HG02973 (cell line): Measurements from ENCODE around the gene TLE5.
"Not testable (repeated sequence)": the region's sequence is repeated elsewhere in the genome, so short reads cannot be mapped to it uniquely, and the experiment has no call there.

Source experiments
- ATAC-seq: cut with Tn5 transposase; IDR thresholded peaks from one replicate; pipeline ENCODE4 v1.9.1; 2021; ENCODE audit warnings: moderate library complexity; ENCODE audit not compliant: unreplicated experiment

The TLE5 gene

GRCh38 chr19:3045885-3046697, 16.2 kb downstream of the TLE5 start:
- ATAC-seq: no peak

- ATAC-seq: no peak
Observed at GRCh38 chr19:3045191-3045590, 17.1 kb downstream of the TLE5 start.

GRCh38 chr19:3042621-3043267, 19.6 kb downstream of the TLE5 start:
- ATAC-seq: no peak

DNA sequence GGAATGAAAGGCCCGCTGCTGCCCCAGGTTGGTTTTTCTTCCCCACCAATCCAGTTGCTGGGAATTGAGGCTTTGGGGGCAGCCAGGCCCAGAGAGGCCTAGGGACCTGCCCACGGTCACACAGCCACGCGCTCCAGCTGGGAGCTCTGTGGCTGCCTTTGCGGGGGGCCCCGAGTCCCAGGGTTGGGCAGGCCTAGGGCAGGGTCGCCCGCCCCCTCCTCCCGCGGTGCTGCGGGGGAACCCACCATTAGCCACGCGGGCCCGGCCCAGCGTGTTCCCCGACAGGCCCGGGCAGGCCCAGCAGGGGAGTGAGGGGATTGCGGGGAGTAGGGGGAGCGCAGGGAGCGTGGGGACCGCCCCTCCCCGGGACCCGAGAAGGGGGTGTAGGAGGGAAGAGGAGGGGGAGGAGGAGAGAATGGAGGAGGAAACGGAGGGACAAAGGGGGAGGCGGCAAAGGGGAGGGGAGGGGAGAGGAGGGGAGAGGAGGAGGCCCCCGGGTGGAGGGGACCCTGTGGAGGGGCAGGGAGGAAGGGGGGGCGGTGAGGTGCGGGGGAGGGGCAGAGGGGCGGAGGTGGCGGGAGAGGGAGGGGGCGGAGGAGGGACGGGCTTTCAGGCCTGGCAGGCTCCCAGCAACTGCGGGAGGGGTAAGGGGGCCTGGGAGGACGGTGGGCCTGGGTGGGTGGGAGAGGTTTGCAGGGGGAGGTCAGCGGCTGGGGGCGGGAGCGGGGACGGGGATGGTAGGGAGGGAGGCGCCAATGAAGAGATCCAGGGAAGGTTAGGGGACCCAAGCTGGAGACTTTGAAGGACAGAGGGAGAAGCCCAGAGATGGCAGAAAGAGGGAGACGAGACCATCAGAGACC, 20.3 kb downstream of the TLE5 start:
- no peak for ATAC-seq

DNA sequence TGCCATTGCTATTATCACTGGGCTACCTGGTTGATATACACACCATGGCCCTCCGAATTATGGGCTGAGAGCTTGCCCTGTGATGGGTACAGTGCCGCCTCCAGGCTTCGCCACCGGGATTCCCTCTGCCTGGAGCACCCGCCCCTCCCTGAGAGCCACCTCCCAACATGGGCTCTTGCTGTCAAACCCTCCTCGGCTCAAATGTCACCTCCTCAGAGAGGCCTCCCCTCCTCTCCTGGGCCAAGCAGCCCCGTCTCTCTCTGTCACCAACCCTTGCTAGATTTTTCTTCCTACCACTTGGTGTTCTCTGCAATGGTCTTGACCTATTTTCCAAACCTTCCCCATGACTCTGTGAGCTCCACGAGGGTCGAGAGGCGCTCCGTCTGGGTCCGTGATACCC, 21.0 kb downstream of the TLE5 start:
- ATAC-seq: no peak

DNA sequence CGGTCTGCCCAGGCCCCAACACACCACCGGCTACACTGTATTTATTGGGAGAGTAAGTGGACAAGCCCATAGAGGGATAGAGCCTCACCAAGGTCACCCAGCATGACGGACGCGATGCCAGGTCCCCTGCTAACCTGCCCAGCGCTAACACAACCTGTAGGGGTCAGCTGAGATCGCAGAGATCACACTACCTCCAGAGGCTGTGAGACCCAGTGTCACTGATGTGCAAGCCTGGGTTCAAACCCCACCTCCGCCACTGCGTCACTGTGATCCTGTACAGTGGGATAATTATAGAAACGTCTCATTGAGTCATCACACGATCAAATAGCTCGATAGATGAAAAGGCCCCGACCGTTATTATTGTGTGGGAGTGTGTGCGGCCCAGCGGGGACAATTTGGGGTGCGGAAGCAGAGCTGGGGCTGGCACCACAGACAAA, 22.6 kb downstream of the TLE5 start:
- ATAC-seq: no peak

- no peak for ATAC-seq
Observed at GRCh38 chr19:3039125-3039524, 23.2 kb downstream of the TLE5 start.

- no peak for ATAC-seq
Observed at GRCh38 chr19:3038214-3038613, 24.1 kb downstream of the TLE5 start.

DNA sequence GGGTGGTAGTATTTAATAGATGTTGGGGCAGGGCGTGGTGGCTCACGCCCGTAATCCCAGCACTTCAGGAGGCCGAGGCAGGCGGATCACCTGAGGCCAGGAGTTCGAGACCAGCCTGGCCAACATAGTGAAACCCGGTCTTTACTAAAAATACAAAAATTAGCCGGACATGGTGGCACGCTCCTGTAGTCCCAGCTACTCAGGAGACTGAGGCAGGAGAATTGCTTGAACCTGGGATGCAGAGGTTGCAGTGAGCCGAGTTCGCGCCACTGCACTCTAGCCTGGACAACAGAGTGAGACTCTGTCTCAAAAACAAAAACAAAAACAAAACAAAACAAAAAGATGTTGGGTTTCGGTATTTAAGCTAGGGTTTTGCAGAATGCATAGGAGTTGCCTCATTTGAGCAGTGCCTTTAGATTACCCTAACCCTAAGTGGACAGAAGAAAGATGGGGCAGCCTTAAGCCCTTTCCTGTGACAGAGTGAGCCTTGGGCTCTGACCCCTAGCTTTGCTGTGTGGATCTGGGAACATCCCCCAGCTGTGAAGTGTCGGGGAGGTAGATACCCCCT, 25.2 kb downstream of the TLE5 start:
- not testable (repeated sequence) for ATAC-seq

DNA sequence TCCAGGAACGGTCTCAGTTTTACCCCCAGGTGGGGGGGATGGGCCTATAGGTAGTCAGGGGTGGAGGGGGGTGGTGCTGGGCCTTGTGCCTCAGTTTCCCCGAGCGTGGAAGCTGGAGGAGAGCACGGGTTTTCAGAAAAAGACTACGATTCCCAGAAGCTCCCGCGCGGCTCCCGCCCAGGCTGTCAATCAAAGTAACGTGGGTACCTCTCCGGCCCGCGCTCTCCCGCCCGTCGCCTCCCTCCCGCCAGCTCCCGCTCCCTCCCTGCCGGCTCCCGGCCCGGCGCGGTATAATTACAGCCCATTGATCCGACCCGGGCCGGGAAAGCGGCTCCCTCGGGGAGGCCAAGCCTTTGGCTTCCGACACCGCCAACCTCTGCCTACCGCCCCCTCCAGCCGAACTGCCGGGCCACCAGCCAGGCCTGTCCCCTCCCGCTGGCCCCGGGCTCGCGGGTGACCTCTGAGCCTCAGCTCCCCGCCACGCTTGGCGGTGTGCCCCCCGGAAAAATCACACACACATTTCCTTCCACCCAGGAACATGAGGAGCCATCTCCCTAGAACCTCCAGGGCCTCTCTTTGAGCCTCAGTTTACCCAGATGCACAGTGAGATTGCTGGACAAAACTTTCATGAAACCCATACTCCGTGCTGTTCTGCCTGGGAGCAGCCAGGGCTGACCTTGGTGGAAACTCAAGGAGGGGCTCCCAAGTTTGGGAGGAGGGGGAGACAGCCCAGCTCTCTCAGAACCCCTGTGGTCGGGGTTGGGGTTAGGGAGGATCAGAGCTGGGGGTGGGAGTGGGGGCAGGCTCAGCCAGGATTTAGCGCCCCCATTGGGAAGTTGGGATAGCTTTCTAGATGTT, 25.9 kb downstream of the TLE5 start:
- ATAC-seq: peak; percentile 36

DNA sequence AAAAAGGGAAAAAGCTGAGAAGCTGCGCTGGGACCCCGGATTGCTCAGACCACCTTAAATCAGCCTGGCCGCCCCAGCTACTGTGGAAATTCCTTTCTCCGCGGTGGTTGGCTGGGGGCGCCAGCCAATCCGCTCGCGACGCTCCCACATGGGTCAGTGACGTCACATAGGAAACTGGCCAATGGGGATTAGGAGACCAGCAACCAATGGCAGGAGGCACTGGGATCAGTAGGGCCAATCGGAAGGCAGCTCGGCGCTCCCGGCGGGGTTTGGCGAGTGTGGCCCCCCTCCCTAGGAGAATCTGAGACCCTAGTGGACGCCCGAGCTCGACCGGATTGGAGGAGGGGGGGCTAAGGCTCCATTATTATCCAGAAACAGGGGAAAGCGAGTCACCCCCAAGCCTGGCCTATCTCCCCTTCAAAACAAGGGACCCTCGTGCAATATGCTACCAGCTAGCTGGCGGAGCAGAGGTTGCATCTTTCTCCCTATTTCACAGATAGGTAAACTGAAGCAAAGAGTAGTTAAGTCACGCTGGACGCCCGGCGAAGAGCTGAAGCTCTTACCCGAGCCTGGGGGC, 26.7 kb downstream of the TLE5 start:
- ATAC-seq: peak; percentile 78

- ATAC-seq: no peak
Observed at GRCh38 chr19:3034656-3035541, 27.4 kb downstream of the TLE5 start.

- no peak for ATAC-seq
Observed at GRCh38 chr19:3034406-3034655, 28.0 kb downstream of the TLE5 start.

- ATAC-seq: no peak
Observed at GRCh38 chr19:3033595-3034405, 28.5 kb downstream of the TLE5 start.

GRCh38 chr19:3031607-3031867, 30.8 kb downstream of the TLE5 start:
- ATAC-seq: no peak

GRCh38 chr19:3029065-3029923, 33.0 kb downstream of the TLE5 start, which contains the start of gene TLE2:
Gene TLE2 (minus strand): TSS chr19:3029280. CDS start chr19:3028904, 376 bp downstream.
- ATAC-seq: no peak

DNA sequence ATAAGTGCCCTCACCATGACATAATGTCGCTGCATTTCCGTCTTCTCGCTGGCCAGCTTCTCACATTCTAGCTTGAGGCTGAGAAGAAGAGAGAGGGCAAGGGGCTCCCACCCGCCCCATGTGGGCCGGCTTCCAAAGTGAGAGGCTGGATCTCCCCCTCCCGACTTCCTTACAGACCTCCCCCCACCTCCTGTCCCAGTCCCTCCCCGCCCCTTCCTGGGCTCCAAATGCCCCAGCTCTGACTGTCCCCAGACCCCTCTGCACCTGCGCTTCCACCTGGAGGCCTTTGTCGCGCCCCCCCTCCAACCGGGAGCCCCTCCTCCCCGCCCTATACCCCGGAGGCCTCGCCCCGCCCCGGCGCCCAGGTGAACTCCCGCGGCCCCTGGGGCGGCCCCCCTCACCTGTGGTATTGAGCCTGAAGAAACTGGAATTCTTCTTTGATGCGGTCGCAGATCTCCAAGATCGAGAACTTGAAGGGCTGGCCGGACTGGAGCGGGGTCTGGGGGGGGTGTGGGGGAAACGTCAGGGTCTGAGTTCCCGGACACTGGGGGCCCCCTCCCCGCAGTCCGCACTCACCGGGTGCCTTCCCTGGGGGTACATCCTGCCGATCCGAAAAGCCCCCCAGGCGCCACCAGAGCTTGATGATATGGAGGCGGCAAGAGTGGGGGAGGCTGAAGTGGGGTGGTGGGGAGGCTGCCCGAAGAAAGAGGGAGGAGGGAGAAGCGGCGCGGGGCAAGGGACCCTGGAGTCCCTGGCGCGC, 33.8 kb downstream of the TLE5 start:
- ATAC-seq: no peak
